Esophagus mucosa (tissue), 1 donor: Measurements from ENCODE around the gene SP2. TPM values are rescaled to one million over a fixed set of nuclear protein-coding genes. Genes with fewer than 3 reads are reported as not detected.
A peak's percentile ranks its signal among the peaks of the same experiment; 100 is the strongest.
"Not testable (repeated sequence)": the region's sequence is repeated elsewhere in the genome, so short reads cannot be mapped to it uniquely, and the experiment has no call there.

ENCODE experiments used
- ATAC-seq: fragments of 200-7000 bp; cut with Tn5 transposase; one replicate; pipeline ENCODE4 v1.9.1; 2020
- total RNA-seq: library from RNA; stranded (reverse); gene quantifications from one replicate; pipeline ENCODE4 v1.2.4, GENCODE V29; 2023
- donor health status: DM: yes; HTN: yes; CAD: no.

The SP2 gene
- total RNA-seq, 1 donor from 2014 or later, result 12.7 TPM

GRCh38 chr17:47924785-47925677 is 29.0 kb downstream of the SP2 start:
- no peak for ATAC-seq

- no peak for ATAC-seq
Observed at GRCh38 chr17:47925678-47925988, 29.6 kb downstream of the SP2 start.

- ATAC-seq, result no peak
Observed at GRCh38 chr17:47927821-47928400, 31.9 kb downstream of the SP2 start.

- no peak for ATAC-seq
Observed at GRCh38 chr17:47928415-47928814, 32.4 kb downstream of the SP2 start.

- no peak for ATAC-seq
Observed at GRCh38 chr17:47929218-47930000, 33.4 kb downstream of the SP2 start.

GRCh38 chr17:47931848-47932247 is 35.8 kb downstream of the SP2 start:
- no peak for ATAC-seq

GRCh38 chr17:47934856-47935255 is 38.8 kb downstream of the SP2 start:
- ATAC-seq, result no peak

- not testable (repeated sequence) for ATAC-seq
Observed at GRCh38 chr17:47935468-47935867, 39.4 kb downstream of the SP2 start.

GRCh38 chr17:47935961-47936360 is 39.9 kb downstream of the SP2 start:
- ATAC-seq, result peak; percentile 56

GRCh38 chr17:47937941-47938340 is 41.9 kb downstream of the SP2 start:
- no peak for ATAC-seq

- ATAC-seq, result peak; percentile 95
Observed at GRCh38 chr17:47941246-47942095, 45.4 kb downstream of the SP2 start, which contains the start of gene PNPO. PNPO (plus strand) TSS chr17:47941571; CDS start chr17:47941676, 105 bp downstream.

GRCh38 chr17:47942096-47942510 is 46.1 kb downstream of the SP2 start:
- ATAC-seq, result no peak

GRCh38 chr17:47942568-47942967 is 46.5 kb downstream of the SP2 start:
- ATAC-seq, result no peak

GRCh38 chr17:47945080-47945479 is 49.0 kb downstream of the SP2 start:
- ATAC-seq, result no peak

GRCh38 chr17:47945529-47946508 is 49.8 kb downstream of the SP2 start:
- no peak for ATAC-seq

GRCh38 chr17:47946516-47946915 is 50.5 kb downstream of the SP2 start:
- no peak for ATAC-seq

- ATAC-seq, result peak; percentile 81
Observed at GRCh38 chr17:47946929-47947397, 50.9 kb downstream of the SP2 start.

GRCh38 chr17:47948706-47949196 is 52.7 kb downstream of the SP2 start:
- ATAC-seq, result peak; percentile 68

- peak; percentile 59 for ATAC-seq
Observed at GRCh38 chr17:47949197-47949759, 53.2 kb downstream of the SP2 start.

- ATAC-seq, result no peak
Observed at GRCh38 chr17:47949946-47950345, 53.9 kb downstream of the SP2 start.
